IMR-90 (cell line): ENCODE measurements around the gene STARD8. TPM values are rescaled to one million over a fixed set of nuclear protein-coding genes. Genes with fewer than 3 reads are reported as not detected.

ENCODE experiments used
- ATAC-seq: fragments of 200-7000 bp; cut with Tn5 transposase; 2 replicates; pipeline ENCODE4 v1.9.1; 2020; ENCODE audit warnings: low read depth, mild to moderate bottlenecking, moderate library complexity
- BruUV-seq: library from RNA; stranded (reverse); fragments of 400-500 nt; replicated peaks from 2 replicates; lab custom pipeline; 2021; lab: Mats Ljungman, UMichigan
- CTCF ChIA-PET: fragments of 300-600 bp; formaldehyde crosslinking; extraction: SDS; loops from one replicate; lab custom pipeline; 2021; ENCODE audit warnings: antibody characterized with exemption; lab: Yijun Ruan, JAX
- POLR2A ChIA-PET: fragments of 300-600 bp; sonication (Branson Sonifier 250); formaldehyde crosslinking; loops from one replicate; lab custom pipeline; 2022; ENCODE audit warnings: antibody characterized with exemption; ENCODE audit not compliant: unreplicated experiment; lab: Charles Lee
- DNase-seq: peaks from one replicate; pipeline ENCODE4 v3.0.0; 2013
- H2AFZ ChIP-seq: replicated peaks from 2 replicates; pipeline ENCODE3; 2013; ENCODE audit warnings: low read length, mild to moderate bottlenecking; ENCODE audit not compliant: poor library complexity
- H2AK5ac ChIP-seq: 2 replicates; pipeline ENCODE4 v1.6.1; 2013; ENCODE audit warnings: low read depth, low read length, inconsistent platforms
- H2AK9ac ChIP-seq: replicated peaks from 2 replicates; pipeline ENCODE3; 2013; ENCODE audit warnings: mild to moderate bottlenecking, low read depth, low read length, moderate library complexity; ENCODE audit not compliant: poor library complexity
- H2BK120ac ChIP-seq: 2 replicates; pipeline ENCODE4 v1.6.1; 2013; ENCODE audit warnings: low read depth, low read length, inconsistent platforms
- H2BK15ac ChIP-seq: 3 replicates; pipeline ENCODE4 v1.6.1; 2013; ENCODE audit warnings: low read depth, low read length, inconsistent platforms
- H2BK20ac ChIP-seq: 2 replicates; pipeline ENCODE4 v1.6.1; 2013; ENCODE audit warnings: low read depth, mild to moderate bottlenecking, inconsistent platforms, low read length, moderate library complexity
- H2BK5ac ChIP-seq: 2 replicates; pipeline ENCODE4 v1.6.1; 2013; ENCODE audit warnings: mild to moderate bottlenecking, low read depth, low read length, inconsistent platforms; ENCODE audit not compliant: poor library complexity, severe bottlenecking
- H3K14ac ChIP-seq: replicated peaks from 2 replicates; pipeline ENCODE4 v1.6.1; 2013; ENCODE audit warnings: low read depth, low read length, inconsistent platforms
- H3K18ac ChIP-seq: 2 replicates; pipeline ENCODE4 v1.6.1; 2013; ENCODE audit warnings: low read depth, low read length, control low read depth
- H3K23ac ChIP-seq: 2 replicates; pipeline ENCODE4 v1.6.1; 2013; ENCODE audit warnings: low read depth, low read length, inconsistent platforms
- H3K27ac ChIP-seq: 2 replicates; pipeline ENCODE4 v1.5.1; 2013; ENCODE audit warnings: mild to moderate bottlenecking, control low read depth, low read length; ENCODE audit not compliant: insufficient read depth
- H3K27me3 ChIP-seq: 2 replicates; pipeline ENCODE4 v1.6.1; 2013; ENCODE audit warnings: low read length; ENCODE audit not compliant: control insufficient read depth, insufficient read depth
- H3K36me3 ChIP-seq: 2 replicates; pipeline ENCODE4 v1.6.1; 2013; ENCODE audit warnings: low read length, mixed read lengths; ENCODE audit not compliant: control insufficient read depth, insufficient read depth
- H3K4ac ChIP-seq: 2 replicates; pipeline ENCODE4 v1.6.1; 2013; ENCODE audit warnings: low read depth, low read length, inconsistent platforms
- H3K4me1 ChIP-seq: 2 replicates; pipeline ENCODE4 v1.6.1; 2013; ENCODE audit warnings: low read length, mixed read lengths; ENCODE audit not compliant: control insufficient read depth, insufficient read depth
- H3K4me2 ChIP-seq: 2 replicates; pipeline ENCODE4 v1.6.1; 2013; ENCODE audit warnings: low read depth, mild to moderate bottlenecking, control low read depth, low read length, moderate library complexity
- H3K4me3 ChIP-seq: 2 replicates; pipeline ENCODE4 v1.5.1; 2013; ENCODE audit warnings: low read depth, mild to moderate bottlenecking, control low read depth, low read length, moderate library complexity; ENCODE audit not compliant: insufficient read depth
- H3K56ac ChIP-seq: 2 replicates; pipeline ENCODE4 v1.6.1; 2013; ENCODE audit warnings: low read length, inconsistent platforms; ENCODE audit not compliant: insufficient read depth; ENCODE audit errors: extremely low read depth
- H3K79me1 ChIP-seq, 2 experiments: 2 replicates each; pipeline ENCODE4 v1.6.1; 2013; ENCODE audit warnings: low read length in 2 of 2, inconsistent platforms in 1 of 2, low read depth in 1 of 2
- H3K9ac ChIP-seq: 2 replicates; pipeline ENCODE4 v1.6.1; 2013; ENCODE audit warnings: low read depth, low read length, control low read depth
- H3K9me1 ChIP-seq: 2 replicates; pipeline ENCODE4 v1.6.1; 2013; ENCODE audit warnings: low read length, inconsistent platforms; ENCODE audit not compliant: insufficient read depth
- H3K9me3 ChIP-seq: 2 replicates; pipeline ENCODE4 v1.6.1; 2013; ENCODE audit warnings: low read length; ENCODE audit not compliant: control insufficient read depth, insufficient read depth
- H4K20me1 ChIP-seq: 2 replicates; pipeline ENCODE4 v1.6.1; 2013; ENCODE audit warnings: low read length, inconsistent platforms; ENCODE audit not compliant: insufficient read depth
- H4K5ac ChIP-seq: 2 replicates; pipeline ENCODE4 v1.6.1; 2013; ENCODE audit warnings: mild to moderate bottlenecking, low read depth, low read length, control low read depth
- H4K8ac ChIP-seq, 2 experiments: 2 replicates each; pipeline ENCODE4 v1.6.1; 2013; ENCODE audit warnings: low read depth in 2 of 2, low read length in 2 of 2, control low read depth in 1 of 2, inconsistent platforms in 1 of 2
- H4K91ac ChIP-seq: 2 replicates; pipeline ENCODE4 v1.6.1; 2013; ENCODE audit warnings: low read depth, low read length, inconsistent platforms; ENCODE audit not compliant: insufficient read depth
- CTCF ChIP-seq: conservative IDR thresholded peaks from 2 replicates; pipeline ENCODE4 v1.5.1; 2012; ENCODE audit warnings: mild to moderate bottlenecking, low read depth, low read length, improper control_type of control experiment
- FOS ChIP-seq: fragments of 150-350 bp; IDR thresholded peaks from 2 replicates; pipeline ENCODE4 v1.6.1; 2016; ENCODE audit warnings: low read depth, low read length
- WGBS, 2 experiments: methylation state at CpG; one replicate each; pipeline versions ENCODE4 v1.1.5 to v1.1.7; 2013; ENCODE audit warnings: missing lambda C conversion rate in 2 of 2; ENCODE audit not compliant: insufficient read length in 1 of 2; ENCODE audit errors: extremely low coverage in 2 of 2; 5-methylcytosine and 5-hydroxymethylcytosine counted together
- dilution Hi-C: fragments of 300-500 bp; cut with HindIII; formaldehyde crosslinking; loops from one replicate; pipeline ENCODE4 v1.14.3; 2018; ENCODE audit warnings: low sequenced_read_pairs; ENCODE audit not compliant: unreplicated experiment
- in situ Hi-C: fragments of 300-500 bp; cut with MboI; formaldehyde crosslinking; loops from 3 replicates; pipeline ENCODE4 v1.14.3; 2019; ENCODE audit warnings: low sequenced_read_pairs, inconsistent platforms, mixed read lengths
- intact Hi-C: fragments of 100-400 bp; cut with micrococcal nuclease; formaldehyde crosslinking; loops from 2 replicates; pipeline ENCODE4 v1.10.0; 2022
- polyA plus RNA-seq, 3 experiments: library from polyadenylated mRNA; depleted of rRNA; stranded (reverse); fragments of >200 nt; gene quantifications; 2 replicates each; pipeline ENCODE4 v1.2.3, GENCODE V29; 2012; ENCODE audit warnings: low replicate concordance in 1 of 3
- total RNA-seq: library from RNA; depleted of rRNA; stranded (reverse); fragments of >200 nt; gene quantifications from 2 replicates; pipeline ENCODE4 v1.2.3, GENCODE V29; 2012
- TF ChIP-seq, protein P1 (sequence below): fragments of 150-350 bp; IDR thresholded peaks from 2 replicates; pipeline ENCODE4 v1.6.1; 2016; ENCODE audit warnings: low read depth, mild to moderate bottlenecking, low read length, moderate library complexity, borderline replicate concordance

STARD8 gene
- total and polyA plus RNA-seq, 2 of the 4 experiments (the other 2 are of a cell fraction): 1.6 to 2.3 TPM

GRCh38 chrX:68666580-68666979, 19.1 kb downstream of the STARD8 start:
- Histone ChIP-seq H2BK20ac (no peak overlapping the region), H4K91ac (no peak overlapping the region), H3K4me3 (no peak overlapping the region), H3K9me3 (no peaks in the 10 kb centered on the region), H3K27ac (no peak overlapping the region), H3K36me3 (no peaks in the 10 kb centered on the region), H3K4me2 (no peak overlapping the region), H4K5ac (no peak overlapping the region), H2AK5ac (no peak overlapping the region), H3K4me1 (no peaks in the 10 kb centered on the region), H2AFZ (no peak overlapping the region), H3K9ac (no peak overlapping the region), H3K18ac (no peak overlapping the region), H4K20me1 (no peaks in the 10 kb centered on the region), H4K8ac (no peak overlapping the region), H3K4ac (no peak overlapping the region), H2BK15ac (no peak overlapping the region), H3K9me1 (no peaks in the 10 kb centered on the region), H2BK120ac (no peak overlapping the region), H3K23ac (no peak overlapping the region), H3K27me3 (peaks cover 10% of the 10 kb centered on the region; the same call in 1 of the 2 replicates), H2AK9ac (no peak overlapping the region), H3K14ac (no peak overlapping the region), H2BK5ac (no peak overlapping the region), H3K79me1 (no peaks in the 10 kb centered on the region), H3K56ac (no peak overlapping the region)
- no TSS peak for BruUV-seq
- DNase-seq (no peak), ATAC-seq (no peak)
- WGBS, 2 experiments: 67% methylated on average over 3 of the region's 5 CpGs; no CpG with 5 or more reads in 1 of the 2 experiments
- in situ Hi-C loops (no loop called here), dilution Hi-C loops (no loop called here), intact Hi-C loops (no loop called here)
- TF ChIP-seq, protein P1, sequence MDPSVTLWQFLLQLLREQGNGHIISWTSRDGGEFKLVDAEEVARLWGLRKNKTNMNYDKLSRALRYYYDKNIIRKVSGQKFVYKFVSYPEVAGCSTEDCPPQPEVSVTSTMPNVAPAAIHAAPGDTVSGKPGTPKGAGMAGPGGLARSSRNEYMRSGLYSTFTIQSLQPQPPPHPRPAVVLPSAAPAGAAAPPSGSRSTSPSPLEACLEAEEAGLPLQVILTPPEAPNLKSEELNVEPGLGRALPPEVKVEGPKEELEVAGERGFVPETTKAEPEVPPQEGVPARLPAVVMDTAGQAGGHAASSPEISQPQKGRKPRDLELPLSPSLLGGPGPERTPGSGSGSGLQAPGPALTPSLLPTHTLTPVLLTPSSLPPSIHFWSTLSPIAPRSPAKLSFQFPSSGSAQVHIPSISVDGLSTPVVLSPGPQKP: no peak
- TF ChIP-seq CTCF (no peak), FOS (no peak)
- ChIA-PET CTCF (no interaction called here), POLR2A (no interaction called here)
